ENCODE data around the gene TCF20.

The TCF20 gene

DNA sequence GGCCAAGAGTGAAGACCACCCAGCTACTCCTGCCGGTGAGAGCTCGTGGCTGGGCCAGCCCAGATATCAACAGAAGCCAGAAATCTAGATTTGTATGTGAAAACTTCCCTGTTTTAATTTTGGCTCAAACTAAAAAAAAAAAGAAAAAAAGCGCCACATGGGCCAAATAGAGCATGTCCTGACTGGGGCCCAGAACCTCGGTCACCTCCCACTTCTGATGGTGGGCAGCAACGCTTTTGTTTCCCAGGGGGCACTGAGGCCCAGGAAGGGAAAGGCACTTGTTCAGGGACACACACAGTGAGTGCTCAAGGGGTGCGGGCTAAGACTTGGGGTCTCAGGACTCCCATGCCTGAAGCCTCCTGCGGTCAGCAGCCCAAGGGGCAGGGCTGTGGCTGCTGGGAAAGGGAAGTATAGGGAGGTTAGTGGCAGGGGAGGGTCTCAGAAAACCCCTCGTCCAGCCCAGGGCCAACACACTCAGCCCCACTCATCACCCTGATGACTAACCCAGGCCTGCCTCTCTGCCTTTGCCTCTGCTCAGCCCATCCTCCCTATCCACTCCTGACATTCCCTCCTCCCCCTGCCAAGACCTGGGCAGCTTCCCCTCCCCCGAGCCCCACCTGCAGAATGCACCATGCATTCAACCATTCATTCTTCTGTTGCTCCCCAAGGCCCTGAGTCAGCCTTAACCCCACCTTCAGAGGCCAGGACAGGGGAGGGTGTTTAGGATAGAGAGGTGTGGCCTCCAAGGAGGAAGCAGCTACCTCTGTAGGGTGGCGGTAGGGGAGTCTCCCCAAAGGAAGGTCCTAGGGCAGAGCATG lies 30.0 kb upstream of the TCF20 start:
- H3K4me3 ChIP-seq (ENCODE audit: low read depth, low read length), result no peak overlapping the region
- TF ChIP-seq, protein P1, sequence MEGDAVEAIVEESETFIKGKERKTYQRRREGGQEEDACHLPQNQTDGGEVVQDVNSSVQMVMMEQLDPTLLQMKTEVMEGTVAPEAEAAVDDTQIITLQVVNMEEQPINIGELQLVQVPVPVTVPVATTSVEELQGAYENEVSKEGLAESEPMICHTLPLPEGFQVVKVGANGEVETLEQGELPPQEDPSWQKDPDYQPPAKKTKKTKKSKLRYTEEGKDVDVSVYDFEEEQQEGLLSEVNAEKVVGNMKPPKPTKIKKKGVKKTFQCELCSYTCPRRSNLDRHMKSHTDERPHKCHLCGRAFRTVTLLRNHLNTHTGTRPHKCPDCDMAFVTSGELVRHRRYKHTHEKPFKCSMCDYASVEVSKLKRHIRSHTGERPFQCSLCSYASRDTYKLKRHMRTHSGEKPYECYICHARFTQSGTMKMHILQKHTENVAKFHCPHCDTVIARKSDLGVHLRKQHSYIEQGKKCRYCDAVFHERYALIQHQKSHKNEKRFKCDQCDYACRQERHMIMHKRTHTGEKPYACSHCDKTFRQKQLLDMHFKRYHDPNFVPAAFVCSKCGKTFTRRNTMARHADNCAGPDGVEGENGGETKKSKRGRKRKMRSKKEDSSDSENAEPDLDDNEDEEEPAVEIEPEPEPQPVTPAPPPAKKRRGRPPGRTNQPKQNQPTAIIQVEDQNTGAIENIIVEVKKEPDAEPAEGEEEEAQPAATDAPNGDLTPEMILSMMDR (IDR thresholded peaks at IDR 0.05; ENCODE audit: borderline replicate concordance, insufficient read depth, low read depth, low read length), result no peak

DNA sequence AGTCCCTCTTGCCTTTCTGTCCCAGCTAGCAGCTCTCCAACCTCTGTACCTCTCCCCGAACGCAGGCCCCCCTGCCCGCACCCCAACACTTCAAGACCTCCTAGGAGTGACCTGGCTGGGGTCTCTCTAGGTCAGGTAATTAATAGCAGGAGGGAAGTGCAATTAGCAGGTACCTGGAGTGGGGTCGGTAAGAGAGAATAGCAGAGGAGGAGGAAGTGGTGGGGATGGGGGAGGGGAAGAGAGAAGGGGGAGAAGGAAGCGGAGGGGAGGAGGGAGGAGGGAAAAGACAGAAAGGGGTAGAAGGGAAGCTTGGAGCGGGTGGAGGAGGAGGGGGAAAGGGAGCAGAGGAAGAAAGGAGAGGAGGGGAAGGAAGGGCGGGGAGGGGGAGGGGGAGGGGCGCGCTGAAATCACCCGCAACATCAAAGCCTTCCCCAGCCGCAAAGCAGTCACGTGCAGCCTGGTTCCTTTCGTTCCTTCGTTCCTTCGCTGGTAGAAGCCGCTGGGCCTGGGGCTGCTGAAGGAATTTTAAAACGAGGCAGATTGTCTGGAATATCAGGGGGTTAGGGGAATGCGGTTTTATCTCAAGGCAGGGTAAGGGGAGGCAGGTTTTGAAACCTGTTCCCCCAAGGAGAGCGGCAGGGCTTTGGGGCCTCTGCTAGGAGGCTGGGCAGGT lies 29.3 kb upstream of the TCF20 start:
- TF ChIP-seq, protein P1 (IDR thresholded peaks at IDR 0.05; ENCODE audit: borderline replicate concordance, insufficient read depth, low read depth, low read length), result no peak
- no peak overlapping the region for H3K4me3 ChIP-seq (ENCODE audit: low read depth, low read length)

DNA sequence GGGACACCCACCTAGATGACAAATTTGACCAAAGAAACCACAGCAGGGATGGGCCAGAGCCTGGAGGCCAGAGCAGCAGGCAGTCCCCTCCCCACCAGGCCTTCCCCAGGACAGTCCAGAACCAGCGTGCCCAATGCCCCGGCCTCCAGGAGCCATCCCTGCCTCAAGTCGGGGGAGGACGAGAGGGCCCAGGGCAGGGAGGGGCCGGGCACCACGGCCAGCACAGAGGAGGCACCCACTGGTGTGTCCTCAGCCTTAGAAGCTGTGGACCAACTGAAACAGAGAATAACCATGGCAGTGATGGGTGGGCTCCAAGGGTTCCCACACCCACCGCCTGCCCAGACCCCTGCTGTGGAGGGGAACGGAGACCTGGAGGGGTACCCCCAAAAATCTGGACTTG lies 28.3 kb upstream of the TCF20 start:
- TF ChIP-seq, protein P1 (IDR thresholded peaks at IDR 0.05; ENCODE audit: borderline replicate concordance, insufficient read depth, low read depth, low read length), result no peak
- no peak overlapping the region for H3K4me3 ChIP-seq (ENCODE audit: low read depth, low read length)

DNA sequence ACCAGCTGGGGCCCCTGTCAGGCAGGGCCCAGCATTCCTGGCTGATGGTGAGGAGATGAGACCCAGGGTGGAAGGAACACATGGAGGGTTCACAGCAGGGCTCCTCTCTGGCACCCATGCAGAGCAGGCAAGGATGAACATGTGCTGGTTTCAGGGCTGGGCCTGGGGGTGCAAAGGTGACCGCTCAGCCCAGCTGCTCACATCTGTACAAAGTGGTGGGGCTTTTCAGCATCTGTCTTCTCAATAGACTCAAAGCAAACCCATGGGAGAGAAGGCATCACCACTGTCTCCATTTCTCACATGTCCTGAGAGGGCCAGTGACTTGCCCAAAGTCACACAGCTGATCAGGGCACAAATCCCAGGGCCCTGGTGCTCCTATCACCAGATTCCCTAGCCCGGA lies 27.3 kb upstream of the TCF20 start:
- TF ChIP-seq, protein P1 (IDR thresholded peaks at IDR 0.05; ENCODE audit: borderline replicate concordance, insufficient read depth, low read depth, low read length), result no peak
- no peak overlapping the region for H3K4me3 ChIP-seq (ENCODE audit: low read depth, low read length)

DNA sequence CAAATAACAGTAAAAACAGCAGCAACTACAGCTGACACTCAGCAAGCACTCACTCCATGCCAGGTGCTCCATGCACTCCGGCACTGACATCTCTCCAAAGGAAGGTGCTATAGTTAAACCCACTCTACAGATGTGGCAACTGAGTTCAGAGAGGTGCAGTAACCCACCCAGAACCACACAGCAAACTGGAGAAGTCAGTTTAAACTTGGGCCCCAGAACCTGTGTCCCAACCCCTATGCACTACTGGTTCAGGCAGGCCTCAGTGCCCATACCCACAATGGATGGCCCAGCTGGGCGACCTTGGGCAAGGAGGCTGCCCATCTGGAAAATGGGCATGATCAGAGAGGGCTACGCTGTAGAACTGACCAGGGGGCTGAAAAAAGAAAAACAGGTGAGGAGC lies 26.4 kb upstream of the TCF20 start:
- TF ChIP-seq, protein P1 (IDR thresholded peaks at IDR 0.05; ENCODE audit: borderline replicate concordance, insufficient read depth, low read depth, low read length), result no peak
- H3K4me3 ChIP-seq (ENCODE audit: low read depth, low read length), result no peak overlapping the region

DNA sequence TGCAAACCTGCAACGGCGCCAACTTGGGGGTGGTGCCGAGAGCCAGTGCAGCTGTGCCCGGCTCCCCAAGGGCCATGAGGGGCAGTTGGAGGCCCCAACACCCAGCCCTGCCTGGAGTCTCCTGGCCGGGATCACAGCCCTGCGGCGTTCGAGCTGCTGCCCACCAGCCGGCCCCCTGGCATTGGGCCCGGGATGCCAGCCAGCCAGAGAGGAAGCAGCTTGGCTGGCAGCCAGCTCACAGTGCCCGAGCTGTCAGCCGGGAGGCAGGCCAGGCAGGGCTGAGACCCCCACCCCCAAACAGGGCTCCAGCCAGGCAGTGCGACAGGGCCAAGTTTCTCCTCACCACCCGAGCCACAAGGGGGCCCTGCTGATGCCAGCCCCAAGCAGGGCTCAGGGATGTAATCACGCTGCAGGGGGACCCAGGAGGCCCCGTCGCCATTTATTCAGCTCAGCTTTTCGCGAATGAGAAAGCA lies 26.0 kb upstream of the TCF20 start:
- TF ChIP-seq, protein P1 (IDR thresholded peaks at IDR 0.05; ENCODE audit: borderline replicate concordance, insufficient read depth, low read depth, low read length), result peak; percentile 32; the same call in 1 of the 2 replicates
- no peak overlapping the region for H3K4me3 ChIP-seq (ENCODE audit: low read depth, low read length)

Data from GM12875 (cell line).